ENCODE results near the gene DOK3.

Gene DOK3

GRCh38 chr5:177457852-177458681 lies 51.6 kb downstream of the DOK3 start:
- TF ChIP-seq GATA1 (IDR thresholded peaks at IDR 0.05; ENCODE audit: low read depth, low read length) (no peak), POLR2A (IDR thresholded peaks at IDR 0.05; ENCODE audit: low read length) (no peak)
- no peak for DNase-seq

DNA sequence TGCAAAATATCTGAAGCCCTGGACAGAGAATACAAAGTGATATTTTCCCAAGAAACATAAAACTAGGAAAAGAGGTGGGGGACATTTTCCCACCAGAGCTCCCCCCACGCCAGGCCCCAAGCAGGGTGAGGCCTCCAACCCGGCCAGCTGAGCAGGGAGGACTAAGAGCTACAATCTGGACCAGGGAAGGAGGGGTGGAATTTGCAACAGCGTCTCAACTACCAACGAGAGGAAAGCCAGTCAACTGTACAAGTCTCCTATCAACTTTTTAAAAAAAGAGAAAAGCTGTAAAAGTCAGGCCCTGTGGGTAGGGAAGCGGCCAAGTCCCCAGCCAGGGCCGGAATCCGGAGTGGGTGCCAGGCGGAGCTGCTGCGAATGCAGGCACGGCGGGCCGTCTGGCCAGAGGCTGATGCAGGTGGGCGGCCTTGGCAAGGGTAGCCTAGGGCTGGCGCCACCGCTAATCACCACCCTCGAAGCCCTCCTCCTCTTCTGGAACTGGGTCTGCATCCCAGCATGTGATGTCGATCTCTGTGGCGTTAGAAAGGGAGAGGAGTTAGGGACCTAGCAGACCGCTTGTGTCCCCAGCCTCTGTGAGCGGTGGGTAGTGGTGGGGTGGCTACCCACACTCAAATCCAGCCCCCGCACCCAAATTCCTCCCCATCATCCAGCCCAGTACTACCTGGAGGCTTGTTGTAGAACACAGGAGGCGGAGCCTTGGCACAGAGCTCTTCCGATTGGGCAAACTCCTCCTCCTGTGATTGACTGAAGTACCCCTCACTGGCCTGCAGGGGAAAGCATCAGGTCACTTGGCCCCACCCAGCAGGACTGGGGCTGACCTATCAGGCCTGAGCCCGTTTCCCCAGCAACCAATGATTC lies 52.4 kb downstream of the DOK3 start:
- no peak for TF ChIP-seq GATA1 (IDR thresholded peaks at IDR 0.05; ENCODE audit: low read depth, low read length)
- TF ChIP-seq POLR2A (IDR thresholded peaks at IDR 0.05; ENCODE audit: low read length) = no peak
- DNase-seq = peak; percentile 90 to 95

- TF ChIP-seq GATA1 (IDR thresholded peaks at IDR 0.05; ENCODE audit: low read depth, low read length) = no peak
- no peak for DNase-seq
Measured at GRCh38 chr5:177456591-177456964, 53.0 kb downstream of the DOK3 start.

DNA sequence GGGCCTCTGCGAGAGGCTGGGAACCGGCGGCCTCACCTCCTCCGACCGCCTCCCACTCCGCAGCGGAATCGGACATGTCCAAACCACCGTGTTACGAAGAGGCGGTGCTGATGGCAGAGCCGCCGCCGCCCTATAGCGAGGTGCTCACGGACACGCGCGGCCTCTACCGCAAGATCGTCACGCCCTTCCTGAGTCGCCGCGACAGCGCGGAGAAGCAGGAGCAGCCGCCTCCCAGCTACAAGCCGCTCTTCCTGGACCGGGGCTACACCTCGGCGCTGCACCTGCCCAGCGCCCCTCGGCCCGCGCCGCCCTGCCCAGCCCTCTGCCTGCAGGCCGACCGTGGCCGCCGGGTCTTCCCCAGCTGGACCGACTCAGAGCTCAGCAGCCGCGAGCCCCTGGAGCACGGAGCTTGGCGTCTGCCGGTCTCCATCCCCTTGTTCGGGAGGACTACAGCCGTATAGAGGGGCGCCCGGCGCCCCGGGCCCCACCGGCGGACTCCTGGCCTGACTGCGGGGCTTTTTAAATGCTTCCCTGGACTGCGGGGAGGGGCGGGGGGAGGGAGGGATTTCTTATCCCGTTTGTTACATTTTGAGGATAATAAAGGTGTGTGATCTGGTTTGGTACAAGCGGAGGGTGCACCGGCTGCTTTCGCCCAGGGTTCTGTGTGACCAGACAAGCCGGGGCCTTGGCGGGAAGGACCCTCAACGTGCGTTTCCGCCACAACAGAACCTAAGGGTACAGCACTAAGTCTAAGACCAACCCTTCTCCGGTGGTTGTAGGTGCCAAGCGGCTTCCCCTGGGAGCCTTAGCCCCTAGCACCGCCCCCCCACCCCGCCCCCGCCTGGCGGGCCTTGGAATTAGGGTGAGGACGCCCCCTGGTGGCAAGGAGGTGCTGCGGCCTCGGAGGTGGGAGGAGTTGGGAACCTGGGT lies 53.7 kb downstream of the DOK3 start:
- no peak for TF ChIP-seq POLR2A (IDR thresholded peaks at IDR 0.05; ENCODE audit: low read length)
- no peak for TF ChIP-seq GATA1 (IDR thresholded peaks at IDR 0.05; ENCODE audit: low read depth, low read length)
- DNase-seq = peak; percentile 90 to 96

- TF ChIP-seq GATA1 (IDR thresholded peaks at IDR 0.05; ENCODE audit: low read depth, low read length) (no peak), POLR2A (IDR thresholded peaks at IDR 0.05; ENCODE audit: low read length) (peak; percentile 39)
- DNase-seq = peak; percentile 83 to 89
Measured at GRCh38 chr5:177455036-177455660, 54.5 kb downstream of the DOK3 start.

DNA sequence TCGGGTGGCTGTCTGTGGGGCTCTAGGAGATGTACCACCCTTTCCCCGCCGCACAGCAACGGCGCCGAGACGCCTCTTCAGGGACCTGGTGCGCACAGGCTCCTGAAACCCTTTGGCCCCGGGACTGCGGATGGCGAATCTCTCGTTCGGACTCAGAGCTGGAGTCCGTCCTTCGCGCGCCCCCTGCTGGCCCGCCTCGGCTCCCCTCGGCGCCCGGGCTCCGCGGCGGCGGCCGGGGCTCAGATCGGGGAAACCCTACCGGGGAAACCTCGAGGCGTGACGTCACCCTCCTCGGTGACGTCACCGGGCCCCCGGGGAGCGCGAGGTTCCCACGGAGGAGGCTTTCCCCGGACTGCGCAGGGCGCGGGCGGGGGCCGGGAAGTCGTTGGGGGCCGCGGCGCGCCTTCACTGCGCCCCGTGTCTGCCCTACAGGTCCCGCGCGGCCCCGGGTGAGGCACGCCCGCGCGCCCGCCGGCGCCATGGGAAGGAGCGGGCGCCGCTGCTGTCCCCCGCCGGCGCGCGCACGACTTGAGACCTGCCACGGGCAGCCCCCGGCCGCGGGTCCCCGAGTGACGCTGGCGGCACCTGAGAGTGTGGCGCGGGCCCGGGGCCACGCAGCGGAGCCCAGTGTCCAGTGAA lies 55.1 kb downstream of the DOK3 start:
- TF ChIP-seq GATA1 (IDR thresholded peaks at IDR 0.05; ENCODE audit: low read depth, low read length) (no peak), POLR2A (IDR thresholded peaks at IDR 0.05; ENCODE audit: low read length) (no peak)

GRCh38 chr5:177453852-177454396 lies 55.7 kb downstream of the DOK3 start:
- no peak for TF ChIP-seq GATA1 (IDR thresholded peaks at IDR 0.05; ENCODE audit: low read depth, low read length)
- TF ChIP-seq POLR2A (IDR thresholded peaks at IDR 0.05; ENCODE audit: low read length) = no peak
- no peak for DNase-seq

More for the DNA sequence above, 55.1 kb downstream of the DOK3 start:
- DNase-seq = peak; percentile 90 to 95

GRCh38 chr5:177452688-177453638 lies 56.7 kb downstream of the DOK3 start:
- no peak for DNase-seq
- no peak for TF ChIP-seq POLR2A (IDR thresholded peaks at IDR 0.05; ENCODE audit: low read length)
- no peak for TF ChIP-seq GATA1 (IDR thresholded peaks at IDR 0.05; ENCODE audit: low read depth, low read length)

Measured in erythroblast (primary cell).